Gastroesophageal sphincter (tissue), 4 donors: ENCODE data around the gene ZNF804A. TPM values are rescaled to one million over a fixed set of nuclear protein-coding genes. Genes with fewer than 3 reads are reported as not detected.

ENCODE experiments used
- ATAC-seq: fragments of 150-250 bp; one replicate; pipeline ENCODE4 v1.9.1; 2016; ENCODE audit warnings: mild to moderate bottlenecking, moderate library complexity
- H3K27ac ChIP-seq, 4 donors: fragments of 200-600 bp; sonication (generic) in 3 of 4; 1 replicate in 3 of 4; 2 replicates in 1 of 4; pipeline ENCODE4 v1.5.1; 2016 to 2019
- H3K27me3 ChIP-seq: fragments of 200-600 bp; sonication (generic); one replicate; pipeline ENCODE4 v1.5.1; 2019
- H3K36me3 ChIP-seq, 2 donors: fragments of 200-600 bp; sonication (generic); one replicate each; pipeline ENCODE4 v1.5.1; 2019; ENCODE audit warnings: control low read depth in 1 of 2
- H3K4me1 ChIP-seq, 3 donors: fragments of 200-600 bp; sonication (generic); 1 replicate in 2 of 3; 2 replicates in 1 of 3; pipeline ENCODE4 v1.5.1; 2016 to 2019; ENCODE audit warnings: control low read depth in 2 of 3
- H3K4me3 ChIP-seq, 2 donors: fragments of 200-600 bp; sonication (generic); one replicate each; pipeline ENCODE4 v1.5.1; 2019; ENCODE audit warnings: mild to moderate bottlenecking in 1 of 2, moderate library complexity in 1 of 2
- H3K9me3 ChIP-seq, 3 donors: fragments of 200-600 bp; sonication (generic); one replicate each; pipeline ENCODE4 v1.5.1; 2017 to 2019; ENCODE audit warnings: control low read depth in 2 of 3
- CTCF ChIP-seq, 4 experiments: fragments of 200-600 bp in 2 of 4; fragments of 450-650 bp in 2 of 4; sonication (generic) in 1 of 4; IDR thresholded peaks; one replicate each; pipeline ENCODE4 v1.5.1; 2017 to 2019; ENCODE audit warnings: antibody characterized with exemption in 4 of 4, mild to moderate bottlenecking in 2 of 4, moderate library complexity in 2 of 4
- EP300 ChIP-seq: sonication (generic); formaldehyde crosslinking; IDR thresholded peaks from one replicate; pipeline ENCODE4 v1.6.1; 2017; ENCODE audit warnings: antibody characterized with exemption, mild to moderate bottlenecking
- POLR2A ChIP-seq, 2 donors: fragments of 450-650 bp; IDR thresholded peaks; one replicate each; pipeline ENCODE4 v1.6.1; 2017; ENCODE audit warnings: antibody characterized with exemption in 2 of 2, mild to moderate bottlenecking in 2 of 2, moderate library complexity in 1 of 2
- POLR2AphosphoS5 ChIP-seq: sonication (generic); formaldehyde crosslinking; IDR thresholded peaks from one replicate; pipeline ENCODE4 v1.6.1; 2017; ENCODE audit warnings: antibody characterized with exemption
- WGBS, 2 donors: methylation state at CpG; one replicate each; pipeline ENCODE4 v1.1.5; 2018; ENCODE audit warnings: low coverage in 1 of 2; 5-methylcytosine and 5-hydroxymethylcytosine counted together
- total RNA-seq, 4 donors: library from RNA; depleted of rRNA; stranded (reverse); fragments of >200 nt; gene quantifications; one replicate each; pipeline ENCODE4 v1.1.0, GENCODE V29; 2016

Gene ZNF804A
- total RNA-seq, 4 donors from 2014 or later, result under 0.01 to 0.08 (median 0.07) TPM; not detected in 1

GRCh38 chr2:184780944-184781343, 182.6 kb downstream of the ZNF804A start:
- no peak for ATAC-seq
- Histone ChIP-seq H3K36me3 (no peaks in the 10 kb centered on the region), H3K9me3 (no peaks in the 10 kb centered on the region), H3K27me3 (no peaks in the 10 kb centered on the region), H3K4me1 (no peaks in the 10 kb centered on the region), H3K4me3 (no peak overlapping the region), H3K27ac (no peak overlapping the region)
- TF ChIP-seq POLR2AphosphoS5, result no peak
- WGBS, 2 donors, result 56 to 86% methylated on average over 1 to 2 of the region's 2 CpGs

DNA sequence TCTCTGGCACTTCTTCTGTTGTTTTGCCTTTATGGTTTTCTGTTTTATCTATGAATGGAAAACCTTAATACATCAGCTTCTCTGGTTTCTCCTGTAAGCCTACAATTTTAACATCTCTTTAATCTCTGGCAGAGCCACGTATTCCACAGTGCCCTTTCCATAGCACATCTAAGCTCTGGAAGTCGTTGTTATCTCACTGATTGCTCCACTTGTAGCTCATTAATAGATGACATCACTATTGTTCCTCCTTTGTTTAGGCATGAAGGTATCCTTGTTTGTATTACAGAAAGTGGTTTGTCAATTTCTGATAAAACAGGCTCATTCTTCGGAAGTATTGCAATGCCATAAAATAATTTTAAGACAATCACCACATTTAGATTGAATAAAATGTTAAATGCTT, 185.2 kb downstream of the ZNF804A start:
- WGBS, 2 donors, result 65 to 79% methylated on average over 2 to 3 of the region's 3 CpGs
- TF ChIP-seq EP300 (no peak), POLR2AphosphoS5 (no peak), POLR2A (IDR thresholded peaks at IDR 0.05) (no peak), CTCF (IDR thresholded peaks at IDR 0.05) (no peak)
- no peaks in the 10 kb centered on the region for H3K27me3 ChIP-seq
- H3K9me3 ChIP-seq, result no peaks in the 10 kb centered on the region
- H3K4me1 ChIP-seq, result no peaks in the 10 kb centered on the region
- H3K27ac ChIP-seq, result no peak overlapping the region
- ATAC-seq, result no peak
- H3K36me3 ChIP-seq, result no peaks in the 10 kb centered on the region
- no peak overlapping the region for H3K4me3 ChIP-seq

GRCh38 chr2:184793176-184793575, 194.8 kb downstream of the ZNF804A start:
- Histone ChIP-seq H3K27me3 (no peaks in the 10 kb centered on the region), H3K9me3 (peaks cover 0 to 6% (median 0%) of the 10 kb centered on the region in 3 donors), H3K36me3 (no peaks in the 10 kb centered on the region), H3K27ac (no peak overlapping the region), H3K4me3 (no peak overlapping the region), H3K4me1 (no peaks in the 10 kb centered on the region)
- no peak for ATAC-seq
- TF ChIP-seq POLR2A (IDR thresholded peaks at IDR 0.05) (no peak), EP300 (no peak), CTCF (IDR thresholded peaks at IDR 0.05) (no peak), POLR2AphosphoS5 (no peak)
- WGBS, 2 donors, result 83% methylated on average over 1 of the region's 1 CpG; no CpG with 5 or more reads in 1 of the 2 donors

DNA sequence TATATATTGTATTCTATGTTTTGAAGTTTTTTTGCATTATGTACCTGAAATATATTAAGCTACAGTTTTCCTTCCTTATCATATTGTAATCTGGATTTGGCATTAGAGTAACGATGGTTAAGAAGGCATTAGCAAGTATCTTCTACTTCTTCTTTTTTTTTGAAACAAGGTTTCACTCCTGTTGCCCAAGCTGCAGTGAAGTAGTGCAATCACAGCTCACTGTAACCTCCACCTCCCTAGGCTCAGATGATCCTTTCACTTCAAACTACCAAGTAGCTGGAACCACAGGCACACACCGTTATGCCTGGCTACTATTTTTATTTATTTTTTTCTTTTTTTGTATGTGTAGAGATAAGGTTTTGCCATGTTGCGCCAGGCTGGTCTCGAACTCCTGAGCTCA, 201.1 kb downstream of the ZNF804A start:
- no peak overlapping the region for H3K27ac ChIP-seq
- WGBS, 2 donors, result 95 to 100% methylated on average over 1 to 4 of the region's 4 CpGs
- H3K4me3 ChIP-seq, result no peak overlapping the region
- H3K27me3 ChIP-seq, result no peaks in the 10 kb centered on the region
- no peaks in the 10 kb centered on the region for H3K4me1 ChIP-seq
- TF ChIP-seq CTCF (IDR thresholded peaks at IDR 0.05) (no peak), EP300 (no peak), POLR2AphosphoS5 (no peak), POLR2A (IDR thresholded peaks at IDR 0.05) (no peak)
- no peaks in the 10 kb centered on the region for H3K9me3 ChIP-seq
- no peak for ATAC-seq
- H3K36me3 ChIP-seq, result no peaks in the 10 kb centered on the region

GRCh38 chr2:184814421-184814820, 216.1 kb downstream of the ZNF804A start:
- no peak for ATAC-seq

GRCh38 chr2:184815824-184816223, 217.5 kb downstream of the ZNF804A start:
- Histone ChIP-seq H3K4me3 (no peak overlapping the region), H3K36me3 (no peaks in the 10 kb centered on the region), H3K27me3 (no peaks in the 10 kb centered on the region), H3K9me3 (no peaks in the 10 kb centered on the region), H3K4me1 (no peaks in the 10 kb centered on the region), H3K27ac (no peak overlapping the region)
- no peak for ATAC-seq
- 27 to 35% methylated on average over 1 of the region's 1 CpG for WGBS, 2 donors
- TF ChIP-seq EP300 (no peak), POLR2A (IDR thresholded peaks at IDR 0.05) (no peak), CTCF (IDR thresholded peaks at IDR 0.05) (no peak)

More at GRCh38 chr2:184814421-184814820, 216.1 kb downstream of the ZNF804A start:
- Histone ChIP-seq H3K27me3 (no peaks in the 10 kb centered on the region), H3K27ac (no peak overlapping the region), H3K4me3 (no peak overlapping the region), H3K9me3 (no peaks in the 10 kb centered on the region), H3K36me3 (no peaks in the 10 kb centered on the region), H3K4me1 (no peaks in the 10 kb centered on the region)
- WGBS, 2 donors, result 26 to 44% methylated on average over 2 to 3 of the region's 3 CpGs
- TF ChIP-seq POLR2A (IDR thresholded peaks at IDR 0.05), result no peak
